ENCODE data around the gene LRG1. TPM values are rescaled to one million over a fixed set of nuclear protein-coding genes. Genes with fewer than 3 reads are reported as not detected.

Gene LRG1
- total and polyA plus RNA-seq, 4 donors, result 57.8 to 1,122 (median 661) TPM

- Histone ChIP-seq H3K9me3 (ENCODE audit: control insufficient read depth in 4 of 4, low read length in 3 of 4) (no peaks in the 10 kb centered on the region), H3K36me3 (ENCODE audit: control insufficient read depth in 4 of 4, insufficient read depth in 3 of 4, low read depth in 1 of 4, low read length in 3 of 4) (peaks cover 7 to 33% (median 19%) of the 10 kb centered on the region in 4 donors), H3K9ac (ENCODE audit: low read depth in 1 of 2, low read length in 2 of 2) (no peak overlapping the region), H3K4me1 (ENCODE audit: control insufficient read depth in 4 of 4, insufficient read depth in 4 of 4, low read length in 3 of 4) (peaks cover 10 to 38% (median 33%) of the 10 kb centered on the region in 4 donors), H3K27ac (ENCODE audit: low read depth in 1 of 2, low read length in 2 of 2) (no peak overlapping the region), H3K4me3 (ENCODE audit: low read depth in 1 of 3, low read length in 3 of 3) (no peak overlapping the region), H3K27me3 (ENCODE audit: control insufficient read depth in 4 of 4, insufficient read depth in 4 of 4, low read length in 3 of 4) (no peaks in the 10 kb centered on the region)
- no peak for DNase-seq (ENCODE audit: low spot score)
- no peak for TF ChIP-seq ATF3 (IDR thresholded peaks at IDR 0.05)
- TF ChIP-seq CTCF (IDR thresholded peaks at IDR 0.05; ENCODE audit: low read depth, low read length, missing input control), result no peak
- TF ChIP-seq NR2F2 (IDR thresholded peaks at IDR 0.05), result no peak
- TF ChIP-seq YY1 (IDR thresholded peaks at IDR 0.05), result no peak
- no peak for TF ChIP-seq RXRA (IDR thresholded peaks at IDR 0.05)
- 95% methylated on average over 5 of the region's 5 CpGs for WGBS
Measured at GRCh38 chr19:4515732-4516131, 24.1 kb downstream of the LRG1 start.

GRCh38 chr19:4513248-4513647 lies 26.6 kb downstream of the LRG1 start:
- Histone ChIP-seq H3K27me3 (ENCODE audit: control insufficient read depth in 4 of 4, insufficient read depth in 4 of 4, low read length in 3 of 4) (no peaks in the 10 kb centered on the region), H3K27ac (ENCODE audit: low read depth in 1 of 2, low read length in 2 of 2) (no peak overlapping the region), H3K9me3 (ENCODE audit: control insufficient read depth in 4 of 4, low read length in 3 of 4) (no peaks in the 10 kb centered on the region), H3K9ac (ENCODE audit: low read depth in 1 of 2, low read length in 2 of 2) (no peak overlapping the region), H3K36me3 (ENCODE audit: control insufficient read depth in 4 of 4, insufficient read depth in 3 of 4, low read depth in 1 of 4, low read length in 3 of 4) (peaks cover 7 to 42% (median 20%) of the 10 kb centered on the region in 4 donors), H3K4me1 (ENCODE audit: control insufficient read depth in 4 of 4, insufficient read depth in 4 of 4, low read length in 3 of 4) (peaks cover 3 to 18% (median 16%) of the 10 kb centered on the region in 4 donors), H3K4me3 (ENCODE audit: low read depth in 1 of 3, low read length in 3 of 3) (no peak overlapping the region)
- DNase-seq (ENCODE audit: low spot score), result no peak
- TF ChIP-seq GABPA (IDR thresholded peaks at IDR 0.05 in 1 of 2, conservative IDR thresholded peaks at IDR 0.05 in 1 of 2) (no peak), FOXA2 (IDR thresholded peaks at IDR 0.05) (no peak), FOXA1 (IDR thresholded peaks at IDR 0.05) (no peak)
- WGBS, result 94% methylated on average over 17 of the region's 17 CpGs

GRCh38 chr19:4512070-4512469 lies 27.8 kb downstream of the LRG1 start:
- peaks cover 7 to 50% (median 23%) of the 10 kb centered on the region in 4 donors for H3K36me3 ChIP-seq (ENCODE audit: control insufficient read depth in 4 of 4, insufficient read depth in 3 of 4, low read depth in 1 of 4, low read length in 3 of 4)
- H3K4me1 ChIP-seq (ENCODE audit: control insufficient read depth in 4 of 4, insufficient read depth in 4 of 4, low read length in 3 of 4), result peaks cover 0 to 6% (median 4%) of the 10 kb centered on the region in 4 donors
- WGBS, result 96% methylated on average over 17 of the region's 17 CpGs
- DNase-seq (ENCODE audit: low spot score), result no peak
- H3K9me3 ChIP-seq (ENCODE audit: control insufficient read depth in 4 of 4, low read length in 3 of 4), result no peaks in the 10 kb centered on the region
- H3K9ac ChIP-seq (ENCODE audit: low read depth in 1 of 2, low read length in 2 of 2), result no peak overlapping the region
- H3K27me3 ChIP-seq (ENCODE audit: control insufficient read depth in 4 of 4, insufficient read depth in 4 of 4, low read length in 3 of 4), result no peaks in the 10 kb centered on the region
- no peak overlapping the region for H3K27ac ChIP-seq (ENCODE audit: low read depth in 1 of 2, low read length in 2 of 2)
- H3K4me3 ChIP-seq (ENCODE audit: low read depth in 1 of 3, low read length in 3 of 3), result no peak overlapping the region
- TF ChIP-seq HNF4G (IDR thresholded peaks at IDR 0.05), result no peak
- no peak for TF ChIP-seq TAF1 (conservative IDR thresholded peaks at IDR 0.05)
- no peak for TF ChIP-seq MAX (IDR thresholded peaks at IDR 0.05)
- no peak for TF ChIP-seq ATF3 (IDR thresholded peaks at IDR 0.05)
- TF ChIP-seq FOXA2 (IDR thresholded peaks at IDR 0.05), result no peak
- TF ChIP-seq REST (IDR thresholded peaks at IDR 0.05), result no peak
- TF ChIP-seq RXRA (IDR thresholded peaks at IDR 0.05), result no peak
- TF ChIP-seq YY1 (IDR thresholded peaks at IDR 0.05), result no peak
- no peak for TF ChIP-seq NR2F2 (IDR thresholded peaks at IDR 0.05)
- no peak for TF ChIP-seq GABPA (IDR thresholded peaks at IDR 0.05 in 1 of 2, conservative IDR thresholded peaks at IDR 0.05 in 1 of 2)
- TF ChIP-seq HNF4A (conservative IDR thresholded peaks at IDR 0.05), result no peak
- no peak for TF ChIP-seq CTCF (IDR thresholded peaks at IDR 0.05; ENCODE audit: low read depth, low read length, missing input control)
- no peak for TF ChIP-seq JUND (IDR thresholded peaks at IDR 0.05)
- TF ChIP-seq SP1 (IDR thresholded peaks at IDR 0.05), result no peak
- no peak for TF ChIP-seq EGR1 (IDR thresholded peaks at IDR 0.05; ENCODE audit: low read depth in 2 of 2)
- no peak for TF ChIP-seq RAD21 (IDR thresholded peaks at IDR 0.05)
- no peak for TF ChIP-seq FOXA1 (IDR thresholded peaks at IDR 0.05)
